Measurements from ENCODE around the gene GPR84.

GRCh38 chr12:54351341-54351740 is 12.9 kb downstream of the GPR84 start:
- TF ChIP-seq CTCF (IDR thresholded peaks at IDR 0.05; ENCODE audit: insufficient read depth, low read depth, low read length) (no peak), EZH2 (IDR thresholded peaks at IDR 0.05; ENCODE audit: insufficient read depth, low read length) (no peak)
